ENCODE results near the gene ZFAND5. TPM values are rescaled to one million over a fixed set of nuclear protein-coding genes. Genes with fewer than 3 reads are reported as not detected.
A peak's percentile ranks its signal among the peaks of the same experiment; 100 is the strongest.

ZFAND5 gene
- total RNA-seq, 1 donor from 2014 or later, result 183 TPM

DNA sequence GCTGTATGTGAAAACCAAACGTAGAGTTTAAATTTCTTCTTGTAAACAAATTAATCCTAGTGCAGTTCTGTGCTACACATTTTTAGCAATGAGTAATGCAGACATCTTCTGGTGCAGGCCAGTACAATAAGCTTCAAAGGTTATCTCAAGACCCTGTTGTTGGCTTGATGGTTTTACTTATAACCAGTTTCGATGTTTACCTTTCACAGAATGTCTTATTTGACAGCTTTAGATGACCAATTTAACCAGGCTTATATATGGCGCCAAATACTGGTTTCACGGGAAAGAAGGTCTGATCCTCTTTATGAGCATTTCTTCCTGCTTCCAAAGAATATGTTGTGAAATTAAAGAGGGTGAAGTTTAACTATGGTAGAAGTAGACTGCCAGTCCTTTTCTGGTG lies 9.9 kb downstream of the ZFAND5 start:
- Histone ChIP-seq H3K9me3 (replicated peaks) (no peaks in the 10 kb centered on the region), H3K36me3 (peaks cover 78% of the 10 kb centered on the region), H3K27ac (replicated peaks) (no peak overlapping the region), H3K4me1 (peaks cover 76% of the 10 kb centered on the region), H3K4me3 (no peak overlapping the region), H3K27me3 (ENCODE audit: low read depth) (no peaks in the 10 kb centered on the region)
- no peak for DNase-seq
- intact Hi-C loops (cut with micrococcal nuclease), result no loop called here
- TF ChIP-seq, protein P1, sequence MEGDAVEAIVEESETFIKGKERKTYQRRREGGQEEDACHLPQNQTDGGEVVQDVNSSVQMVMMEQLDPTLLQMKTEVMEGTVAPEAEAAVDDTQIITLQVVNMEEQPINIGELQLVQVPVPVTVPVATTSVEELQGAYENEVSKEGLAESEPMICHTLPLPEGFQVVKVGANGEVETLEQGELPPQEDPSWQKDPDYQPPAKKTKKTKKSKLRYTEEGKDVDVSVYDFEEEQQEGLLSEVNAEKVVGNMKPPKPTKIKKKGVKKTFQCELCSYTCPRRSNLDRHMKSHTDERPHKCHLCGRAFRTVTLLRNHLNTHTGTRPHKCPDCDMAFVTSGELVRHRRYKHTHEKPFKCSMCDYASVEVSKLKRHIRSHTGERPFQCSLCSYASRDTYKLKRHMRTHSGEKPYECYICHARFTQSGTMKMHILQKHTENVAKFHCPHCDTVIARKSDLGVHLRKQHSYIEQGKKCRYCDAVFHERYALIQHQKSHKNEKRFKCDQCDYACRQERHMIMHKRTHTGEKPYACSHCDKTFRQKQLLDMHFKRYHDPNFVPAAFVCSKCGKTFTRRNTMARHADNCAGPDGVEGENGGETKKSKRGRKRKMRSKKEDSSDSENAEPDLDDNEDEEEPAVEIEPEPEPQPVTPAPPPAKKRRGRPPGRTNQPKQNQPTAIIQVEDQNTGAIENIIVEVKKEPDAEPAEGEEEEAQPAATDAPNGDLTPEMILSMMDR (IDR thresholded peaks at IDR 0.05; ENCODE audit: borderline replicate concordance), result no peak

DNA sequence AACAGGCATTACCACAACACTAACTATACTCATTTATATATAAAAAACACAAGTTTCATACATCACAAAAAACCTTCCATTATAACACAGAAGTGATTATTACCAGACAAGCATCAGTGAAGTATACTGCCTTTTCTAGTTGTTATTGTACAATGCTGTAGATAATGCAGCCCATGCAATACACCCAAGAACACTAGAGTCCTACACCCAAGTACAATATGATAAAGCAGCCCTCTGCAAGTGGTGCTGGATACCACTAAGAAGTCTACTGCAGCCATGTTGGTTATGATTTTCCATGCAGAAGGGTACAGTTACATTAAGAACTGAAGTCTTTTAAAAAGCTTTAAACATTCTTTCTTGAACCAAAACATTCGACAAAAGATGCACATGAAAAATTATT lies 10.3 kb downstream of the ZFAND5 start:
- peaks cover 71% of the 10 kb centered on the region for H3K4me1 ChIP-seq
- no peak overlapping the region for H3K27ac ChIP-seq (replicated peaks)
- H3K4me3 ChIP-seq, result no peak overlapping the region
- intact Hi-C loops (cut with micrococcal nuclease), result no loop called here
- DNase-seq, result no peak
- no peaks in the 10 kb centered on the region for H3K9me3 ChIP-seq (replicated peaks)
- peaks cover 74% of the 10 kb centered on the region for H3K36me3 ChIP-seq
- no peaks in the 10 kb centered on the region for H3K27me3 ChIP-seq (ENCODE audit: low read depth)
- TF ChIP-seq, protein P1 (IDR thresholded peaks at IDR 0.05; ENCODE audit: borderline replicate concordance), result no peak

DNA sequence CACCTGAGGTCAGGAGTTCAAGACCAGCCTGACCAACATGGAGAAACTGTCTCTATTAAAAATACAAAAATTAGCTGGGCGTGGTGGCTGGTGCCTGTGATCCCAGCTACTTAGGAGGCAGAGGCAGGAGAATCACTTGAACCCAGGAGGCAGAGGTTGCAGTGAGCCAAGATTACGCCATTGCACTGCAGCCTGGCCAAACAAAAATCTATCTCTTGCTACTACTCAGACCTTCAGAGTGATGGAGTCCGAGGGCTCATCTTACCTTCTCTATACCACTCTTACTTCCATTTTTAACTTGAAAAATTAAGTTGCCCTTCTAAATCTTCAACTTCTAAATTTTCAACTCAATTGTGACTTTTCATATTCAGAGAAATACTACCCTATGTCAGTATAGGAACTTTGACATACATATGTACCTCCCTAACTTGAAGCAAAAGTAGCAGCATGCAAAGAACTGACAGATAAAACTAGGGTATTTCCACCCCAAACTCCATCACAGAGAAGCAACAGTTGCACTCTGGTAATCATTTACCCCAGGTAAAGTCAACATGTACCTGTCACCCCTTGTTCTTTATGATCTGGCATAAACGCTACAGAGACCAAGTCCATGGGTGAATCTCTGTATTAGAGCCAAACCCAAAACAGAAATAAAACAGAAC lies 11.4 kb downstream of the ZFAND5 start:
- no peak for DNase-seq
- Histone ChIP-seq H3K9me3 (replicated peaks) (no peaks in the 10 kb centered on the region), H3K27me3 (ENCODE audit: low read depth) (no peaks in the 10 kb centered on the region), H3K4me3 (no peak overlapping the region), H3K36me3 (peaks cover 63% of the 10 kb centered on the region), H3K4me1 (peaks cover 60% of the 10 kb centered on the region), H3K27ac (replicated peaks) (no peak overlapping the region)
- intact Hi-C loops (cut with micrococcal nuclease), result no loop called here
- TF ChIP-seq, protein P1 (IDR thresholded peaks at IDR 0.05; ENCODE audit: borderline replicate concordance), result no peak

DNA sequence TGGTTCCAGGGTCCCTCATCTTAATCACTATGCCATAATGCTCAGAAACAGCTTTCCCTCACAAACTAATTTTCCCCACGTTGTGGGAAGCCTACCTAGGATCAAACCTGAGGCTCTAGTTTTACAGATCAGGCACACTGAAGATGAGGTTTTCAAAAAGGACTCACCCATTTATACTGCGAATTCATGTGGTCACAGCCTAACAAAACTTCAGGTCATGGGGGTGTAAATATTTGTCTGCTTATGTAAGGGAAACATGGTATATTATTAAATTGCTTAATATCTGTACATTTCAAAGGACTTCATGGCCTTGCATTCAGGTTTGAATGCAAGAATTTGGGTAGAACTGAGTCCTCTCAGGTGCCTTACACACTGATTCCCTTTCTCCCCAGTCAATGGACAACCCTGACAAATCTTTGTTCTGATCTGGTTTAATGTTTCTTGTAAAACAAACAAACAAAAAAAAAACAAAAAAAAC lies 12.1 kb downstream of the ZFAND5 start:
- H3K4me1 ChIP-seq, result peaks cover 54% of the 10 kb centered on the region
- intact Hi-C loops (cut with micrococcal nuclease), result no loop called here
- no peak overlapping the region for H3K4me3 ChIP-seq
- H3K27ac ChIP-seq (replicated peaks), result no peak overlapping the region
- H3K36me3 ChIP-seq, result peaks cover 56% of the 10 kb centered on the region
- TF ChIP-seq, protein P1 (IDR thresholded peaks at IDR 0.05; ENCODE audit: borderline replicate concordance), result no peak
- DNase-seq, result no peak
- H3K27me3 ChIP-seq (ENCODE audit: low read depth), result no peaks in the 10 kb centered on the region
- no peaks in the 10 kb centered on the region for H3K9me3 ChIP-seq (replicated peaks)

GRCh38 chr9:72351538-72352453 lies 13.2 kb downstream of the ZFAND5 start:
- no peaks in the 10 kb centered on the region for H3K27me3 ChIP-seq (ENCODE audit: low read depth)
- TF ChIP-seq, protein P1 (IDR thresholded peaks at IDR 0.05; ENCODE audit: borderline replicate concordance), result no peak
- peaks cover 47% of the 10 kb centered on the region for H3K36me3 ChIP-seq
- H3K4me1 ChIP-seq, result peaks cover 42% of the 10 kb centered on the region
- peak; percentile 37 for DNase-seq
- H3K4me3 ChIP-seq, result no peak overlapping the region
- intact Hi-C loops (cut with micrococcal nuclease), result no loop called here
- no peaks in the 10 kb centered on the region for H3K9me3 ChIP-seq (replicated peaks)
- H3K27ac ChIP-seq (replicated peaks), result peak overlapping the region; percentile 37

Data from left ventricle myocardium inferior (tissue), 1 donor.